ENCODE results near the gene USF1.
A peak's percentile ranks its signal among the peaks of the same experiment; 100 is the strongest.

DNA sequence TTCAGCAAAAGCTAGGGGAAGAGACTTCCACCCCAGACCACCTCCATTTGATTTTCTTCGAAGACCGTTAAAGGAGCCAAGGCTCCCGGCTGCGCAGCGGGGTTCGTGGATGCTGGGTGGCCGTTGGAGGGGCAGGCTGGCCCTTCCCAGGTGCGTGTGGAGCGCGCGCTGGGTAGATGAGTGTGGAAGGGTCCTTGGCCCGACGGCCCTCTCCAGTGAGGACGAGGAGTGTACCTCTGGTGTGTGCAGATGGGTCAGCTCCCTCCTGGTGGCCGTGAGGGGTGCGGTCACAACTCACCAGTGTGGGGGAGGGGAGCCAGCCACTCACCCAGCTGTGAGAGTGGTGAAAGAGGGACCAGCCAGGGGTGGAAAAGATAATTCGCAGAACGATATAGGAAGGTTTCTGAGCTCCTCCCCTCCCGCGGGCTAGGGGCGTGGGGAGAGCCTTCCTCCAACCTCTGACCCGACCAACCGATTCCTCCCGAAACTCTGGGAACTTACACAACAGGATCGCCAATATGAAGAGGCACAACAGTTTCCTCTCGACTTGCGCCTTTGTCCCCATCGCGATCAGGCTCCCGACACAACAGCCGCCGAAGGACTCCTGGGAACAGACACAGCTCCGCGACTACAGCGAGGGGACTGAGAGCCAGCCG, 25.1 kb downstream of the USF1 start, which contains the start of gene F11R:
- TF ChIP-seq EZH2 (IDR thresholded peaks at IDR 0.05; ENCODE audit: low read length), result no peak
- TF ChIP-seq, protein P1, sequence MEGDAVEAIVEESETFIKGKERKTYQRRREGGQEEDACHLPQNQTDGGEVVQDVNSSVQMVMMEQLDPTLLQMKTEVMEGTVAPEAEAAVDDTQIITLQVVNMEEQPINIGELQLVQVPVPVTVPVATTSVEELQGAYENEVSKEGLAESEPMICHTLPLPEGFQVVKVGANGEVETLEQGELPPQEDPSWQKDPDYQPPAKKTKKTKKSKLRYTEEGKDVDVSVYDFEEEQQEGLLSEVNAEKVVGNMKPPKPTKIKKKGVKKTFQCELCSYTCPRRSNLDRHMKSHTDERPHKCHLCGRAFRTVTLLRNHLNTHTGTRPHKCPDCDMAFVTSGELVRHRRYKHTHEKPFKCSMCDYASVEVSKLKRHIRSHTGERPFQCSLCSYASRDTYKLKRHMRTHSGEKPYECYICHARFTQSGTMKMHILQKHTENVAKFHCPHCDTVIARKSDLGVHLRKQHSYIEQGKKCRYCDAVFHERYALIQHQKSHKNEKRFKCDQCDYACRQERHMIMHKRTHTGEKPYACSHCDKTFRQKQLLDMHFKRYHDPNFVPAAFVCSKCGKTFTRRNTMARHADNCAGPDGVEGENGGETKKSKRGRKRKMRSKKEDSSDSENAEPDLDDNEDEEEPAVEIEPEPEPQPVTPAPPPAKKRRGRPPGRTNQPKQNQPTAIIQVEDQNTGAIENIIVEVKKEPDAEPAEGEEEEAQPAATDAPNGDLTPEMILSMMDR (optimal IDR thresholded peaks at IDR 0.05 in 1 of 3, IDR thresholded peaks at IDR 0.05 in 1 of 3, conservative IDR thresholded peaks at IDR 0.05 in 1 of 3; ENCODE audit: extremely low read depth in 1 of 3, insufficient read depth in 2 of 3, low read length in 3 of 3), result peak in 2 of 3 experiments; percentile 12 to 20

All from keratinocyte (primary cell).